Ammon's horn (tissue), 1 donor: Measurements from ENCODE around the gene PKNOX2.

Source experiments
- DNase-seq: peaks from one replicate; pipeline ENCODE4 v3.0.0-alpha.2; 2016; ENCODE audit warnings: low spot score

PKNOX2 gene

GRCh38 chr11:125358254-125358840 is 193.8 kb downstream of the PKNOX2 start:
- no peak for DNase-seq

GRCh38 chr11:125359130-125359529 is 194.6 kb downstream of the PKNOX2 start:
- no peak for DNase-seq

GRCh38 chr11:125360066-125360465 is 195.5 kb downstream of the PKNOX2 start:
- no peak for DNase-seq

GRCh38 chr11:125364121-125364826 is 199.7 kb downstream of the PKNOX2 start:
- DNase-seq: no peak

- DNase-seq: no peak
Observed at GRCh38 chr11:125365196-125365931, 200.8 kb downstream of the PKNOX2 start.

GRCh38 chr11:125367710-125368109 is 203.2 kb downstream of the PKNOX2 start:
- no peak for DNase-seq

- DNase-seq: no peak
Observed at GRCh38 chr11:125368757-125369156, 204.2 kb downstream of the PKNOX2 start.

- DNase-seq: no peak
Observed at GRCh38 chr11:125369808-125370207, 205.3 kb downstream of the PKNOX2 start.

GRCh38 chr11:125370561-125371389 is 206.2 kb downstream of the PKNOX2 start:
- DNase-seq: no peak

GRCh38 chr11:125371431-125371935 is 206.9 kb downstream of the PKNOX2 start:
- DNase-seq: no peak

GRCh38 chr11:125372088-125372487 is 207.5 kb downstream of the PKNOX2 start:
- no peak for DNase-seq

GRCh38 chr11:125372911-125373310 is 208.4 kb downstream of the PKNOX2 start:
- no peak for DNase-seq

GRCh38 chr11:125373426-125374391 is 209.2 kb downstream of the PKNOX2 start:
- no peak for DNase-seq

GRCh38 chr11:125374398-125374797 is 209.8 kb downstream of the PKNOX2 start:
- no peak for DNase-seq

GRCh38 chr11:125375146-125375545 is 210.6 kb downstream of the PKNOX2 start:
- DNase-seq: no peak

- DNase-seq: peak; percentile 59
Observed at GRCh38 chr11:125376117-125376516, 211.6 kb downstream of the PKNOX2 start.

- DNase-seq: peak; percentile 48
Observed at GRCh38 chr11:125376856-125377255, 212.3 kb downstream of the PKNOX2 start.

- DNase-seq: no peak
Observed at GRCh38 chr11:125378083-125378482, 213.5 kb downstream of the PKNOX2 start.

GRCh38 chr11:125378571-125378970 is 214.0 kb downstream of the PKNOX2 start:
- no peak for DNase-seq

GRCh38 chr11:125379565-125379964 is 215.0 kb downstream of the PKNOX2 start:
- DNase-seq: no peak

- DNase-seq: no peak
Observed at GRCh38 chr11:125379981-125380380, 215.4 kb downstream of the PKNOX2 start.
